K562 (cell line): ENCODE measurements around the gene C6orf163. TPM values are rescaled to one million over a fixed set of nuclear protein-coding genes. Genes with fewer than 3 reads are reported as not detected.
A peak's percentile ranks its signal among the peaks of the same experiment; 100 is the strongest.

Experiments used
- ATAC-seq: fragments of 200-7000 bp; cut with Tn5 transposase; 3 replicates; pipeline ENCODE4 v1.9.1; 2020; ENCODE audit warnings: moderate library complexity
- BruUV-seq: library from RNA; stranded (reverse); fragments of 400-500 nt; replicated peaks from 2 replicates; lab custom pipeline; 2021; lab: Mats Ljungman, UMichigan
- CTCF ChIA-PET: fragments of 300-600 bp; formaldehyde crosslinking; extraction: SDS; loops from one replicate; lab custom pipeline; 2021; ENCODE audit warnings: low intra/inter-chr PET ratio; lab: Yijun Ruan, JAX
- POLR2A ChIA-PET: fragments of 300-600, 350-650 bp; sonication (Branson Sonifier 250); formaldehyde crosslinking; extraction: SDS; loops from one replicate; lab custom pipeline; 2021; ENCODE audit warnings: antibody characterized with exemption, inconsistent platforms; lab: Yijun Ruan, JAX
- DNase-seq, 4 experiments: peaks; one replicate each; pipeline versions ENCODE4 v3.0.0 to v3.0.0-alpha.2; 2011 to 2018; ENCODE audit warnings: low spot score in 3 of 4, mixed read lengths in 3 of 4; ENCODE audit errors: extremely low read depth in 1 of 4
- FAIRE-seq: peaks from 2 replicates; lab custom pipeline; 2011; peaks lifted over from hg19 to GRCh38; lab: Jason Lieb, UNC
- H2AFZ ChIP-seq: 2 replicates; pipeline ENCODE4 v1.6.0; 2011; ENCODE audit warnings: low read depth, low read length, control low read depth, inconsistent platforms
- H3K27ac ChIP-seq: fragments of 200-600 bp; 3 replicates; pipeline ENCODE4 v1.8.0; 2011; ENCODE audit warnings: low read depth, mild to moderate bottlenecking, control low read depth, inconsistent platforms, low read length, moderate library complexity, mixed read lengths; ENCODE audit errors: extremely low read depth
- H3K27me3 ChIP-seq, 2 experiments: fragments of 300-600 bp in 1 of 2; 2 replicates in 1 of 2; 3 replicates in 1 of 2; pipeline versions ENCODE4 v1.6.0 to v1.8.0; 2011; ENCODE audit warnings: inconsistent platforms in 2 of 2, low read length in 2 of 2, mild to moderate bottlenecking in 1 of 2, mixed read lengths in 1 of 2, moderate library complexity in 1 of 2; ENCODE audit not compliant: control insufficient read depth in 2 of 2, insufficient read depth in 2 of 2
- H3K36me3 ChIP-seq: fragments of 300-600 bp; 3 replicates; pipeline ENCODE4 v1.8.0; 2011; ENCODE audit warnings: mild to moderate bottlenecking, low read length, inconsistent platforms; ENCODE audit not compliant: control insufficient read depth, insufficient read depth
- H3K4me1 ChIP-seq, 2 experiments: fragments of 200-600 bp in 1 of 2; replicated peaks in 1 of 2; 2 replicates in 1 of 2; 3 replicates in 1 of 2; pipeline versions ENCODE4 v1.5.1 to v1.8.0; 2011; ENCODE audit warnings: inconsistent platforms in 2 of 2, low read length in 2 of 2, mild to moderate bottlenecking in 1 of 2, mixed read lengths in 1 of 2, moderate library complexity in 1 of 2; ENCODE audit not compliant: control insufficient read depth in 2 of 2, insufficient read depth in 2 of 2
- H3K4me2 ChIP-seq: 2 replicates; pipeline ENCODE4 v1.6.1; 2011; ENCODE audit warnings: low read length, control low read depth, inconsistent platforms, mixed read lengths; ENCODE audit not compliant: insufficient read depth
- H3K4me3 ChIP-seq: fragments of 200-600 bp; sonication (generic), shearing (Covaris generic); 2 replicates; pipeline ENCODE4 v1.5.1; 2016; ENCODE audit warnings: control low read depth, inconsistent platforms
- H3K79me2 ChIP-seq: fragments of 200-600 bp; 3 replicates; pipeline ENCODE4 v1.8.0; 2011; ENCODE audit warnings: low read length, inconsistent platforms; ENCODE audit not compliant: control insufficient read depth, insufficient read depth
- H3K9ac ChIP-seq, 2 experiments: 2 replicates each; pipeline versions ENCODE4 v1.6.0 to v1.6.1; 2011; ENCODE audit warnings: low read depth in 2 of 2, low read length in 2 of 2, control low read depth in 1 of 2, inconsistent platforms in 1 of 2, mild to moderate bottlenecking in 1 of 2, mixed read lengths in 1 of 2; ENCODE audit not compliant: insufficient read depth in 1 of 2
- H3K9me1 ChIP-seq: one replicate; pipeline ENCODE4 v1.6.0; 2011; ENCODE audit warnings: inconsistent platforms, mild to moderate bottlenecking, low read length, moderate library complexity; ENCODE audit not compliant: control insufficient read depth, insufficient read depth
- H3K9me3 ChIP-seq: replicated peaks from 2 replicates; pipeline ENCODE4 v1.5.1; 2011; ENCODE audit warnings: low read depth, low read length, inconsistent platforms; ENCODE audit not compliant: control insufficient read depth, insufficient read depth
- H4K20me1 ChIP-seq: replicated peaks from 2 replicates; pipeline ENCODE4 v1.6.1; 2011; ENCODE audit warnings: low read length, inconsistent platforms, mixed read lengths; ENCODE audit not compliant: control insufficient read depth, insufficient read depth
- CREM ChIP-seq: IDR thresholded peaks from 2 replicates; pipeline ENCODE4 v1.6.1; 2014; ENCODE audit warnings: antibody characterized with exemption, low read depth
- FUS ChIP-seq: fragments of 200-400 bp; formaldehyde crosslinking; optimal IDR thresholded peaks from 2 replicates; pipeline ENCODE3; 2017; ENCODE audit warnings: low read depth, low read length
- KAT7 ChIP-seq: sonication (generic); formaldehyde crosslinking; IDR thresholded peaks from 2 replicates; pipeline ENCODE4 v1.8.0; 2022; ENCODE audit warnings: missing genetic modification reagents, mild to moderate bottlenecking, borderline replicate concordance
- MAFK ChIP-seq: IDR thresholded peaks from 2 replicates; pipeline ENCODE4 v1.6.1; 2011; ENCODE audit warnings: low read length, improper control_type of control experiment
- MEIS2 ChIP-seq: fragments of 450-650 bp; IDR thresholded peaks from 2 replicates; pipeline ENCODE4 v1.6.1; 2014; ENCODE audit warnings: mild to moderate bottlenecking; ENCODE audit not compliant: partially characterized antibody
- PHF21A ChIP-seq: fragments of 450-650 bp; IDR thresholded peaks from 2 replicates; pipeline ENCODE4 v1.6.1; 2017; ENCODE audit warnings: low read depth, borderline replicate concordance
- ZNF507 ChIP-seq: conservative IDR thresholded peaks from 2 replicates; pipeline ENCODE4 v1.6.1; 2017; ENCODE audit warnings: missing genetic modification characterization, missing compliant biosample characterization
- WGBS: fragments of 100-300 bp; shearing (Covaris generic); methylation state at CpG from one replicate; pipeline ENCODE4 v1.1.6; 2016; ENCODE audit warnings: low coverage, mixed read lengths; ENCODE audit not compliant: insufficient coverage; ENCODE audit errors: missing lambda C conversion rate; 5-methylcytosine and 5-hydroxymethylcytosine counted together
- in situ Hi-C: fragments of 300-500 bp; cut with MboI; formaldehyde crosslinking; loops from 4 replicates; pipeline ENCODE4 v1.15.0; 2018; ENCODE audit warnings: inconsistent platforms, mixed read lengths
- intact Hi-C: fragments of 100-400 bp; cut with micrococcal nuclease; formaldehyde crosslinking; loops from 2 replicates; pipeline ENCODE4 v1.14.2; 2022
- polyA plus RNA-seq, 8 experiments: library from polyadenylated mRNA; depleted of rRNA in 4 of 8; stranded (reverse) in 5 of 8; unstranded in 3 of 8; fragments of >200 nt; fragmentation: Nextera tagmentation in 2 of 8; fragmentation: Illumina TruSeq in 1 of 8; extraction: Ambion mirVana in 2 of 8; extraction: Trizol in 1 of 8; gene quantifications; 2 replicates each; pipeline versions ENCODE4 v1.2.1 to v1.2.3, GENCODE V29; 2011 to 2014; ENCODE audit warnings: inconsistent platforms in 1 of 8, missing spikeins in 1 of 8
- total RNA-seq, 7 experiments: library from RNA; depleted of rRNA in 6 of 7; stranded (reverse); fragments of >200 nt in 6 of 7; fragmentation: Illumina TruSeq in 2 of 7; extraction: Trizol in 2 of 7; gene quantifications; 2 replicates each; pipeline versions ENCODE4 v1.2.1 to v1.2.3, GENCODE V29; 2011 to 2021; ENCODE audit warnings: low replicate concordance in 1 of 7
- TF ChIP-seq, protein P1 (sequence below), 2 experiments: IDR thresholded peaks in 1 of 2; conservative IDR thresholded peaks in 1 of 2; 2 replicates each; pipeline ENCODE4 v1.6.1; 2016; ENCODE audit warnings: low read depth in 2 of 2, mild to moderate bottlenecking in 1 of 2, missing compliant biosample characterization in 1 of 2, missing genetic modification characterization in 1 of 2, moderate library complexity in 1 of 2
- TF ChIP-seq, protein P2 (sequence below): fragments of 250-450 bp; sonication (Bioruptor Pico); IDR thresholded peaks from 2 replicates; pipeline ENCODE4 v1.4.0; 2020

C6orf163 gene
- total and polyA plus RNA-seq, 9 of the 15 experiments (the other 6 are each of a cell fraction or from before 2014, with no cell fraction given): 0.67 to 4.7 (median 1.5) TPM

DNA sequence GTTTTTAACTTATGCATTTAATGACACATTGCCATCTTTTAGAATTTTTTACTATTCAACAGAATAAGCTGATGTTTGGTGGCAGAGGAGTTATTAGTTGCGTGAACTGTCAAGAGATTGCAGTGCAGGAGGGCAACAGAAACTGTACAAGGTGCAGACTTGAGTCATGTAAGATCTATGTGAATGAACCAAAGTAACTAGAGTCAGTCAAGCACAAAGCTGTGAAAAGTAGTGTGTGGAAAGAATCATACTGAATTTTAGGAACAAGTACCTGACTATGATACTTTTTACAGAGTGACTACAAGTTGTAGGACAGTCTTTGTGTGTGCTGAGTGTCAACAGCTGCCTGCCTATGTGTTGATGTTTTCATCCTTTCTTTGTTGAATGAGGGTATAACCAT lies 2.7 kb upstream of the C6orf163 start:
- Histone ChIP-seq H3K9ac (no peak overlapping the region), H3K27me3 (no peaks in the 10 kb centered on the region), H3K27ac (no peak overlapping the region), H3K4me2 (no peak overlapping the region), H3K4me1 (peaks cover 0 to 10% of the 10 kb centered on the region in 2 experiments; a peak in 1 of 5 replicates), H4K20me1 (no peaks in the 10 kb centered on the region), H3K4me3 (no peak overlapping the region), H2AFZ (no peak overlapping the region), H3K36me3 (no peaks in the 10 kb centered on the region; the same call in 2 of the 3 replicates), H3K79me2 (peaks cover 3% of the 10 kb centered on the region; the same call in 2 of the 3 replicates), H3K9me3 (no peaks in the 10 kb centered on the region), H3K9me1 (no peaks in the 10 kb centered on the region)
- DNase-seq (no peak), ATAC-seq (no peak), FAIRE-seq (no peak)
- intact Hi-C loops (no loop called here), in situ Hi-C loops (no loop called here)
- ChIA-PET CTCF (no interaction called here), POLR2A (no interaction called here)
- no TSS peak for BruUV-seq
- WGBS: 92% methylated on average over 1 of the region's 1 CpG
- TF ChIP-seq ZNF507 (tag): no peak
- no peak for TF ChIP-seq CREM
- no peak for TF ChIP-seq PHF21A
- no peak for TF ChIP-seq KAT7 (CRISPR knock-in tag)
- no peak for TF ChIP-seq FUS
- no peak for TF ChIP-seq MAFK

DNA sequence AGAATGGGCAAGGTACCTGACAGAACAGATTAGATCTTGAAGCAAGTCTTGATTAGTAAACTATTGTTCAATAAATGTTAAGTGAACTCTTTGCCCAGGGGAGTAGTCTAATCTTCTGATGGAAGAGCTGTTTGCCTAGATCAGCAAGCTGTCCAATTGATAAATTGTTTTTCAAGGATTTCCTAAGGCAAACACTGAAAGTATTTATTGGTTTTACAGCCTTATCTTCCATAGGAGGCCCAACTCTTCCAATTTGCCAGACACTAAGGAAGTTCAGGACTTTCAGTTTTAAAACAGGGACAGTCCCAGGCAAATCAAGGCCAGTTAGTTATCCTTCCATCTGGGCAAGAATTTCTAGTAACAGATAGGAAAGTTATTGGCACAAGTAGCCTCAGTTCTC lies 1.8 kb upstream of the C6orf163 start:
- FAIRE-seq (no peak), ATAC-seq (no peak), DNase-seq (no peak)
- H3K9ac ChIP-seq: no peak overlapping the region
- no peaks in the 10 kb centered on the region for H3K9me1 ChIP-seq
- intact Hi-C loops: no loop called here
- TF ChIP-seq MEIS2: peak; percentile 42
- TF ChIP-seq, protein P1, sequence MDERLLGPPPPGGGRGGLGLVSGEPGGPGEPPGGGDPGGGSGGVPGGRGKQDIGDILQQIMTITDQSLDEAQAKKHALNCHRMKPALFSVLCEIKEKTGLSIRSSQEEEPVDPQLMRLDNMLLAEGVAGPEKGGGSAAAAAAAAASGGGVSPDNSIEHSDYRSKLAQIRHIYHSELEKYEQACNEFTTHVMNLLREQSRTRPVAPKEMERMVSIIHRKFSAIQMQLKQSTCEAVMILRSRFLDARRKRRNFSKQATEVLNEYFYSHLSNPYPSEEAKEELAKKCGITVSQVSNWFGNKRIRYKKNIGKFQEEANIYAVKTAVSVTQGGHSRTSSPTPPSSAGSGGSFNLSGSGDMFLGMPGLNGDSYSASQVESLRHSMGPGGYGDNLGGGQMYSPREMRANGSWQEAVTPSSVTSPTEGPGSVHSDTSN (CRISPR knock-in tag; IDR thresholded peaks at IDR 0.05; ENCODE audit: low read depth): no peak
- TF ChIP-seq, protein P1 (tag; conservative IDR thresholded peaks at IDR 0.05; ENCODE audit: low read depth): peak; percentile 39
- TF ChIP-seq, protein P2, sequence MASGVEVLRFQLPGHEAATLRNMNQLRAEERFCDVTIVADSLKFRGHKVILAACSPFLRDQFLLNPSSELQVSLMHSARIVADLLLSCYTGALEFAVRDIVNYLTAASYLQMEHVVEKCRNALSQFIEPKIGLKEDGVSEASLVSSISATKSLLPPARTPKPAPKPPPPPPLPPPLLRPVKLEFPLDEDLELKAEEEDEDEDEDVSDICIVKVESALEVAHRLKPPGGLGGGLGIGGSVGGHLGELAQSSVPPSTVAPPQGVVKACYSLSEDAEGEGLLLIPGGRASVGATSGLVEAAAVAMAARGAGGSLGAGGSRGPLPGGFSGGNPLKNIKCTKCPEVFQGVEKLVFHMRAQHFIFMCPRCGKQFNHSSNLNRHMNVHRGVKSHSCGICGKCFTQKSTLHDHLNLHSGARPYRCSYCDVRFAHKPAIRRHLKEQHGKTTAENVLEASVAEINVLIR (CRISPR knock-in tag): no peak
- H2AFZ ChIP-seq: no peak overlapping the region
- no peak overlapping the region for H3K4me2 ChIP-seq
- no peak overlapping the region for H3K27ac ChIP-seq
- no peak overlapping the region for H3K4me3 ChIP-seq
- peaks cover 0 to 10% of the 10 kb centered on the region in 2 experiments; a peak in 1 of 5 replicates for H3K4me1 ChIP-seq
- ChIA-PET CTCF (no interaction called here), POLR2A (no interaction called here)
- no peaks in the 10 kb centered on the region; the same call in 2 of the 3 replicates for H3K36me3 ChIP-seq
- H4K20me1 ChIP-seq: no peaks in the 10 kb centered on the region
- in situ Hi-C loops: no loop called here
- H3K79me2 ChIP-seq: peaks cover 3% of the 10 kb centered on the region; the same call in 2 of the 3 replicates
- H3K27me3 ChIP-seq: no peaks in the 10 kb centered on the region
- no TSS peak for BruUV-seq
- no peaks in the 10 kb centered on the region for H3K9me3 ChIP-seq
